Endodermal cell (in vitro differentiated cells): Measurements from ENCODE around the gene ZBTB17. TPM values are rescaled to one million over a fixed set of nuclear protein-coding genes. Genes with fewer than 3 reads are reported as not detected.

ENCODE experiments used
- DNase-seq: peaks from one replicate; pipeline ENCODE4 v3.0.0-alpha.2; 2017
- H3K27ac ChIP-seq: 2 replicates; pipeline ENCODE4 v1.5.1; 2013; ENCODE audit warnings: mild to moderate bottlenecking, low read depth, low read length, moderate library complexity
- H3K27me3 ChIP-seq: 2 replicates; pipeline ENCODE4 v1.6.1; 2013; ENCODE audit warnings: mild to moderate bottlenecking, low read length, moderate library complexity; ENCODE audit not compliant: insufficient read depth, control insufficient read depth, poor library complexity, severe bottlenecking
- H3K36me3 ChIP-seq: 2 replicates; pipeline ENCODE4 v1.7.0; 2013; ENCODE audit warnings: mild to moderate bottlenecking, low read length, moderate library complexity; ENCODE audit not compliant: control insufficient read depth, insufficient read depth
- H3K4me1 ChIP-seq: one replicate; pipeline ENCODE4 v1.7.0; 2013; ENCODE audit warnings: low read length; ENCODE audit not compliant: control insufficient read depth, insufficient read depth
- H3K4me3 ChIP-seq: 2 replicates; pipeline ENCODE4 v1.5.1; 2013; ENCODE audit warnings: mild to moderate bottlenecking, low read length, moderate library complexity
- H3K9ac ChIP-seq: 2 replicates; pipeline ENCODE4 v1.6.1; 2013; ENCODE audit warnings: mild to moderate bottlenecking, low read length, moderate library complexity; ENCODE audit not compliant: poor library complexity, severe bottlenecking; ENCODE audit errors: extremely low read depth
- H3K9me3 ChIP-seq: 2 replicates; pipeline ENCODE4 v1.6.1; 2013; ENCODE audit warnings: mild to moderate bottlenecking, low read length, moderate library complexity; ENCODE audit not compliant: control insufficient read depth
- H3K27ac Mint-ChIP-seq: 2 replicates; pipeline ENCODE4 v1.8.0; 2020; ENCODE audit warnings: mixed read lengths
- H3K27me3 Mint-ChIP-seq: 2 replicates; pipeline ENCODE4 v1.8.0; 2021; ENCODE audit warnings: mild to moderate bottlenecking, mixed read lengths; ENCODE audit not compliant: insufficient read depth
- H3K36me3 Mint-ChIP-seq: 2 replicates; pipeline ENCODE4 v1.8.0; 2020; ENCODE audit warnings: low read depth, mixed read lengths
- H3K4me1 Mint-ChIP-seq: 2 replicates; pipeline ENCODE4 v1.8.0; 2020; ENCODE audit warnings: mixed read lengths
- H3K4me3 Mint-ChIP-seq: 2 replicates; pipeline ENCODE4 v1.8.0; 2020; ENCODE audit warnings: mild to moderate bottlenecking, moderate library complexity, mixed read lengths
- H3K9me3 Mint-ChIP-seq: 2 replicates; pipeline ENCODE4 v1.8.0; 2020; ENCODE audit warnings: mild to moderate bottlenecking, mixed read lengths
- WGBS, 2 experiments: methylation state at CpG; one replicate each; pipeline versions ENCODE4 v1.1.5 to v1.1.7; 2013; ENCODE audit warnings: missing lambda C conversion rate in 2 of 2, mixed read lengths in 1 of 2; ENCODE audit not compliant: insufficient coverage in 1 of 2, insufficient read length in 1 of 2; 5-methylcytosine and 5-hydroxymethylcytosine counted together
- total RNA-seq, 2 donors: library from RNA; stranded (reverse); fragmentation: NEBNext Ultra II Directional in 1 of 2; extraction: Animal tissue kit (Norgen Biotek cat#: 25700) in 1 of 2; gene quantifications; 2 replicates in 1 of 2; 3 replicates in 1 of 2; pipeline ENCODE4 v1.2.1, GENCODE V29; 2021
- TF ChIP-seq, protein P1 (sequence below): fragments of 200-600 bp; sonication (generic); conservative IDR thresholded peaks from 2 replicates; pipeline ENCODE4 v1.5.0; 2021; ENCODE audit warnings: antibody characterized with exemption, mild to moderate bottlenecking

Gene ZBTB17
- total RNA-seq, 2 donors from 2014 or later: 28.0 to 31.7 TPM

- TF ChIP-seq, protein P1, sequence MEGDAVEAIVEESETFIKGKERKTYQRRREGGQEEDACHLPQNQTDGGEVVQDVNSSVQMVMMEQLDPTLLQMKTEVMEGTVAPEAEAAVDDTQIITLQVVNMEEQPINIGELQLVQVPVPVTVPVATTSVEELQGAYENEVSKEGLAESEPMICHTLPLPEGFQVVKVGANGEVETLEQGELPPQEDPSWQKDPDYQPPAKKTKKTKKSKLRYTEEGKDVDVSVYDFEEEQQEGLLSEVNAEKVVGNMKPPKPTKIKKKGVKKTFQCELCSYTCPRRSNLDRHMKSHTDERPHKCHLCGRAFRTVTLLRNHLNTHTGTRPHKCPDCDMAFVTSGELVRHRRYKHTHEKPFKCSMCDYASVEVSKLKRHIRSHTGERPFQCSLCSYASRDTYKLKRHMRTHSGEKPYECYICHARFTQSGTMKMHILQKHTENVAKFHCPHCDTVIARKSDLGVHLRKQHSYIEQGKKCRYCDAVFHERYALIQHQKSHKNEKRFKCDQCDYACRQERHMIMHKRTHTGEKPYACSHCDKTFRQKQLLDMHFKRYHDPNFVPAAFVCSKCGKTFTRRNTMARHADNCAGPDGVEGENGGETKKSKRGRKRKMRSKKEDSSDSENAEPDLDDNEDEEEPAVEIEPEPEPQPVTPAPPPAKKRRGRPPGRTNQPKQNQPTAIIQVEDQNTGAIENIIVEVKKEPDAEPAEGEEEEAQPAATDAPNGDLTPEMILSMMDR: no peak
- Mint-ChIP-seq H3K36me3 (no peaks in the 10 kb centered on the region), H3K9me3 (no peaks in the 10 kb centered on the region), H3K4me1 (peaks cover 9% of the 10 kb centered on the region), H3K27me3 (peaks cover 43% of the 10 kb centered on the region), H3K4me3 (no peak overlapping the region), H3K27ac (peak overlapping the region; percentile 53)
- 79 to 88% methylated on average over 3 to 9 of the region's 9 CpGs for WGBS, 2 experiments
- Histone ChIP-seq H3K36me3 (no peaks in the 10 kb centered on the region), H3K27me3 (no peaks in the 10 kb centered on the region), H3K9me3 (no peaks in the 10 kb centered on the region), H3K9ac (no peak overlapping the region), H3K27ac (no peak overlapping the region), H3K4me3 (no peak overlapping the region), H3K4me1 (peaks cover 5% of the 10 kb centered on the region)
- DNase-seq: no peak
These were observed 43.9 kb upstream of the ZBTB17 start for GRCh38 chr1:16019644-16020277.

DNA sequence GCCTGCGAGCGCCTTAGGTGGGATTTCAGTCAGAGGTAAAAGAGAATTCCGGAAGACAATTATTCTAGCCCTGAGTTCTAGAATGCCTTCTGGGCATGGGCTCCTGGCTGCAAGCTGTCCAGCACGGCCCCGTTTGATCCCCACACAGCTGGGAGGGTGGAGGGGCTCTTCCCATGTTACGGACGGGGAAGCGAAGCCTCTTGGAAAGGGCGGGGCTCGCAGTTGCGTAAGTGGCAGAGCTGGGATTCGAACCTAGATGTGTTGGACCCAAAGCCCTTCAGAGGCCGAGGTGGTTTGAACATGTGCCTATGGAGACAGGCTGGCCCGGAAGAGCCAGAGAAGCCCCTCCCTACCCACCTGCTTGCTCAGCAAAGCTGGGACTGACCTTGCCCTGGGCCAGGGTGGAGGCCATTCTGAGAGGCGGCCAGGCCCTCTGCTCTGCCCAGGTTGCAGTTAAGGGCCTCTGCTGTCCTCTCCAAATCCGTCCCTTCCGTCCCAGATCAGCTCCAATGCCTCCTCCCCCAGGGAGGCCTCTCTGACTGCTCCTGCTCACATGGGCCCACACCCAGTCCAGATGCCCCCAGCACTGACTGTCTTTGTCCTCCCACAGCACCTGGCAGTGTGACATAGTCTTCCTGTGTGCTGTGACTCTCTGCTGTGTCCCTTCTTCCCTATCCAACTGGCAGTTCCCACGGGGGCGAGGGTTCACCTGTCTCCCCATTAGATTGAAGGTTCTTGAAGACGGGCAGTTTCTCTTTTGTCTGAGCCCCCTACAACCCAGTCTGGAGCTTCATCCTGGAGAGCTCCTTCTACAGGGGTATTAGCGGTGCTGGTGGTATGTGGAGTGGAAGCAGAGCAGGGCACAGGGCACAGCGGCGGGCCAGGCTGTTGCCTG lies 43.1 kb upstream of the ZBTB17 start:
- Histone ChIP-seq H3K4me1 (peaks cover 5% of the 10 kb centered on the region), H3K4me3 (no peak overlapping the region), H3K9me3 (no peaks in the 10 kb centered on the region), H3K9ac (no peak overlapping the region), H3K27me3 (no peaks in the 10 kb centered on the region), H3K27ac (no peak overlapping the region), H3K36me3 (no peaks in the 10 kb centered on the region)
- no peaks in the 10 kb centered on the region for H3K36me3 Mint-ChIP-seq
- H3K4me3 Mint-ChIP-seq: no peak overlapping the region
- no peaks in the 10 kb centered on the region for H3K9me3 Mint-ChIP-seq
- TF ChIP-seq, protein P1: no peak
- 91 to 92% methylated on average over 6 to 23 of the region's 23 CpGs for WGBS, 2 experiments
- no peak for DNase-seq
- H3K4me1 Mint-ChIP-seq: peaks cover 15% of the 10 kb centered on the region
- H3K27me3 Mint-ChIP-seq: peaks cover 35% of the 10 kb centered on the region
- H3K27ac Mint-ChIP-seq: peak overlapping the region; percentile 53

DNA sequence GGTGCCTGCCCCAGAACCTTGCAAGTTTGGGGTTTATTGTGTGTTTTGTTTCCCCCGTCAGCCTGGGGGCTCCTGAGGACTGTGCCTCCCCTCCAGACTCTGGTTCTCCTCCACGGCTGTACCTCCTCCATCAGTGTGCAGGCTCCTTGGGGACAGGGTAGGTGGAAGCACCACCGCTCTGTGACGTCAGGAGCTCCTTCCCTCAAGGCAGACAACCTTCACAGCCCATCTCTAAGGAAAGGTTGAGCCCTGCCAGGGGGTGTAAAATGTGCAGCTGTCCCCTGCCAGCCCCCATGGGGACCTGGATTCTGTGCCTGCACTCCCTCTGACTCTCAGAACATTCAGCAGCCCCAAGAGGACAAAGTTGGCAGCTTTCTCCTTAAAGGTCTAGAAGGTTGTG lies 42.4 kb upstream of the ZBTB17 start:
- Mint-ChIP-seq H3K4me3 (no peak overlapping the region), H3K9me3 (no peaks in the 10 kb centered on the region), H3K27ac (no peak overlapping the region), H3K36me3 (no peaks in the 10 kb centered on the region), H3K27me3 (peaks cover 32% of the 10 kb centered on the region), H3K4me1 (peaks cover 19% of the 10 kb centered on the region)
- no peaks in the 10 kb centered on the region for H3K27me3 ChIP-seq
- TF ChIP-seq, protein P1: no peak
- no peak overlapping the region for H3K27ac ChIP-seq
- H3K4me3 ChIP-seq: no peak overlapping the region
- DNase-seq: no peak
- no peaks in the 10 kb centered on the region for H3K9me3 ChIP-seq
- 80 to 93% methylated on average over 1 to 4 of the region's 4 CpGs for WGBS, 2 experiments
- peak overlapping the region; percentile 3 for H3K9ac ChIP-seq
- H3K36me3 ChIP-seq: no peaks in the 10 kb centered on the region
- peaks cover 5% of the 10 kb centered on the region for H3K4me1 ChIP-seq
